Activated naive CD4-positive, alpha-beta T cell treated with anti-CD3 and anti-CD28 coated beads, Interleukin-2, amount 10 ng/mL, durations not matched to agents 7 days and 5 days (primary cell): Measurements from ENCODE around the gene DOP1A.
A peak's percentile ranks its signal among the peaks of the same experiment; 100 is the strongest.

Experiments
- CTCF ChIA-PET: fragments of 350-600 bp; sonication (Branson Sonifier 250); formaldehyde crosslinking; loops from one replicate; lab custom pipeline; 2021; ENCODE audit warnings: antibody characterized with exemption; lab: Charles Lee
- DNase-seq: peaks from one replicate; pipeline ENCODE4 v3.0.0-alpha.2; 2020
- H3K27ac Mint-ChIP-seq: one replicate; pipeline ENCODE4 v1.8.0; 2021; ENCODE audit warnings: mild to moderate bottlenecking, moderate library complexity, mixed read lengths
- H3K27me3 Mint-ChIP-seq: one replicate; pipeline ENCODE4 v1.8.0; 2021; ENCODE audit warnings: mild to moderate bottlenecking, mixed read lengths
- H3K36me3 Mint-ChIP-seq: one replicate; pipeline ENCODE4 v1.8.0; 2021; ENCODE audit warnings: mixed read lengths
- H3K4me1 Mint-ChIP-seq: one replicate; pipeline ENCODE4 v1.8.0; 2021; ENCODE audit warnings: mixed read lengths
- H3K4me3 Mint-ChIP-seq: one replicate; pipeline ENCODE4 v1.8.0; 2021; ENCODE audit warnings: mild to moderate bottlenecking, moderate library complexity, mixed read lengths
- H3K9me3 Mint-ChIP-seq: one replicate; pipeline ENCODE4 v1.8.0; 2021; ENCODE audit warnings: mixed read lengths

Gene DOP1A

GRCh38 chr6:83067448-83068439 lies at the start of gene DOP1A:
DOP1A (plus strand) TSS chr6:83067671; CDS start chr6:83096978, 29,307 bp downstream.
- CTCF ChIA-PET, result interaction anchor here (0.6 to 6.9 kb wide), 19 partner anchors 8 to 1160 kb away, joined by 3 to 169 read pairs (median 5); partner anchors contain the start of genes CEP162 and PRSS35
- H3K4me1 Mint-ChIP-seq, result peaks cover 45% of the 10 kb centered on the region

DNA sequence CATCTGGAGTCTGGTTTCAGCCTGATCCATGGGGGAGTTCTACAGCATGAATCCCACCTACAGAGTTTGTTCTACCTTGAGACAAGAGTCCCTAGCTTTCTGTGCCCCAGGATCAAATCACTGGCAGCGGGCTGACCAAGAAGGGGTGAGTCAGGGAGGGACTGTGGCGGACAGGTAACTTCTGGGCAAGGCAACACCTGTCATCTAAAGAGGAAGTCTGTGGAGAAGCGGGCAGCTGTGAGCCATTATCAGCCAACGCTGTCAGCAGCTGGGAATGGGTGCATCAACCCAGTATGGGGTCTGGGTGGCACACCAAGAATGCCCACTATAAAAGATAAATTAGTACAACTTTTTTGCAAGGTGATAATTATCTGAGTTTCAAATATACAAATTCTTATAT lies 47.7 kb upstream of the DOP1A start:
- H3K4me3 Mint-ChIP-seq, result no peak overlapping the region
- CTCF ChIA-PET, result no interaction called here
- H3K27ac Mint-ChIP-seq, result no peak overlapping the region
- no peaks in the 10 kb centered on the region for H3K27me3 Mint-ChIP-seq
- H3K4me1 Mint-ChIP-seq, result no peaks in the 10 kb centered on the region
- peaks cover 8% of the 10 kb centered on the region for H3K36me3 Mint-ChIP-seq
- DNase-seq, result no peak
- peaks cover 3% of the 10 kb centered on the region for H3K9me3 Mint-ChIP-seq

More at GRCh38 chr6:83067448-83068439, at the start of gene DOP1A:
- peak; percentile 97 for DNase-seq
- H3K27me3 Mint-ChIP-seq, result no peaks in the 10 kb centered on the region
- no peaks in the 10 kb centered on the region for H3K36me3 Mint-ChIP-seq
- H3K27ac Mint-ChIP-seq, result peak within 1 kb of the TSS; percentile 93
- no peaks in the 10 kb centered on the region for H3K9me3 Mint-ChIP-seq
- peak within 1 kb of the TSS; percentile 91 for H3K4me3 Mint-ChIP-seq

DNA sequence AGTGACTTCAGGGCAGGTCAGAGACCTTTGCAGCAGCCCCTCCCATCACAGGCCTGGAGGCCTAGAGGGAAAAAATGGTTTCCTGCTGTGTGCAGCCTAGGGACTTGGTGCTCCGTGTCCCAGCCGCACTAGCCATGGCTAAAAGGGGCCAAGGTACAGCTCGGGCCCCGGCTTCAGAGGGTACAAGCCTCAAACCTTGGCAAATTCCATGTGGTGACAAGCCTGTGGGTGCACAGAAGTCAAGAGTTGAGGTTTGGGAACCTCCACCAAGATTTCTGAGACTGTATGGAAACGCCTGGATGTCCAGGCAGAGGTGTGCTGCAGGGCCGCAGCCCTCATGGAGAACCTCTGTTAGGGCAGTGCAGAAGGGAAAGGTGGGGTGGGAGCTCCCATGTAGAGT lies 35.8 kb upstream of the DOP1A start:
- CTCF ChIA-PET, result no interaction called here
- H3K36me3 Mint-ChIP-seq, result peaks cover 32% of the 10 kb centered on the region

GRCh38 chr6:83038246-83038645 lies 29.2 kb upstream of the DOP1A start:
- Mint-ChIP-seq H3K27ac (no peak overlapping the region), H3K9me3 (peaks cover 3% of the 10 kb centered on the region), H3K36me3 (peaks cover 14% of the 10 kb centered on the region), H3K27me3 (no peaks in the 10 kb centered on the region), H3K4me1 (no peaks in the 10 kb centered on the region), H3K4me3 (no peak overlapping the region)
- DNase-seq, result no peak
- CTCF ChIA-PET, result interaction anchor here (1.3 to 1.4 kb wide), 2 partner anchors 17 to 27 kb away, joined by 3 read pairs; partner anchors contain the start of gene UBE3D

More for the DNA sequence above, 35.8 kb upstream of the DOP1A start:
- Mint-ChIP-seq H3K27ac (no peak overlapping the region), H3K4me3 (no peak overlapping the region), H3K9me3 (peaks cover 16% of the 10 kb centered on the region), H3K4me1 (no peaks in the 10 kb centered on the region), H3K27me3 (no peaks in the 10 kb centered on the region)
- DNase-seq, result no peak

DNA sequence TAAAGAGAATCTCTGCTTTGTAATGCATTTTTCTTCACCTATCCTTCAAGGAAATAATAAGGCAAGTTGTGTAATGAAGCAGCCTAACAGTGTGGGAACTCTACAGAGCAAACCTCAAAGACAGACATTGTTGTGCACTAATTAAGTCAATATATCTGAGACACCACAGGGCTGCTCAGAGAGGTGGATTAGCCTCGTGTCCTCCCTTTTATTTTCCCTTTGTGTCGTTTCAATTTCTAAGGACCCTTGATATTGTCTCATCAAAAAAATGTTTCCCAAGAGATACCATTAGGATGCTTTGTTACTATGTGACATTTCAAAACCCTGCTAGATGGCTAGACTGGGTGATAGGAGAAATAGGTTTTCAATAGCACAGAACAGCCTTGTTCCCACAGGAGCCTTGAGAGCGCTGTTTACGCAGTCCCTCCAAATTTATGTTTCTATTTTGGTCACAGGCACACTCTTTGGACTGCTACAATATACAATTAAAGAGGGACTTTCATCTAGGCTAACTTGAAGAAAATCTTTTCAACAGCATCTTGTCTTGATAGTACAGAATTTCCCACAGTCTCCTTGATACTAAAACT lies 24.9 kb upstream of the DOP1A start:
- H3K27ac Mint-ChIP-seq, result no peak overlapping the region
- H3K4me3 Mint-ChIP-seq, result no peak overlapping the region
- no peaks in the 10 kb centered on the region for H3K27me3 Mint-ChIP-seq
- no peaks in the 10 kb centered on the region for H3K4me1 Mint-ChIP-seq
- DNase-seq, result no peak
- CTCF ChIA-PET, result interaction anchor here (0.9 kb wide), 1 partner anchor 9 kb away, joined by 3 read pairs; no protein-coding TSS in a partner anchor
- no peaks in the 10 kb centered on the region for H3K9me3 Mint-ChIP-seq
- no peaks in the 10 kb centered on the region for H3K36me3 Mint-ChIP-seq

GRCh38 chr6:83044091-83044768 lies 23.2 kb upstream of the DOP1A start:
- no peaks in the 10 kb centered on the region for H3K36me3 Mint-ChIP-seq
- no peak overlapping the region for H3K4me3 Mint-ChIP-seq
- no peaks in the 10 kb centered on the region for H3K9me3 Mint-ChIP-seq
- no peak overlapping the region for H3K27ac Mint-ChIP-seq
- H3K27me3 Mint-ChIP-seq, result no peaks in the 10 kb centered on the region
- DNase-seq, result no peak
- CTCF ChIA-PET, result no interaction called here
- no peaks in the 10 kb centered on the region for H3K4me1 Mint-ChIP-seq

DNA sequence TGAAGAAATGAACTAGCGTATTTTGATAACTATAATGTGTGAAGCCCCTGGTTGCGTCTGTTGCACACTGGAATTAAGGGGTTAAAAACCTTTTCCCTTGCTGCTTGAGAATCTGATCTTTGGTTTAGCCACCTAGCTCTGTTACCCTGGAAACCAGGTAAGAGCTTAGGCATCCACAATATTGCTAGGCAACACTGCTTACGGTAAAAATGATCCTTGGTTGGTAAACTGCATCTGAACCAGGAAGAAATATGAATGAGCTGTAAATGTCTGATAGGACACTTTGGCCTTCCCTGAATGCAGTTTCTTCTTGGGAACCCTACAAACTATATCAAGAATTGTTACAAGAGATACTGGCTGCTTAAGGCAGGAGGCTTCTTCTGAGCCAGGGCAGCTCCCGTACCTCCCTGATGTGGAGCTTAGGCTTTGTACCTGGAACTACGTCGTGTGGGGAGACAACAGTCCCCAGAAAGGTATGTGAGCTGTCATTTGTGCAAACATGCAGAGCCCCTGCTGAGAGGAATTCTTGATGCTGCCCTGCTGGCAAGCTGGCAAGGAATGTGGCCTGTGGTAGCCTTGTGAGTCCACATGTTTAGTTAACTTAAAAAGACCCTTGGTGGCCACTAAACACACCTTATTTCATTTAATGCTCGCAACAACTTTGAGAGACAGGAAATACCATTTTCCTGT lies 20.3 kb upstream of the DOP1A start:
- DNase-seq, result no peak
- Mint-ChIP-seq H3K36me3 (peaks cover 1% of the 10 kb centered on the region), H3K27ac (no peak overlapping the region), H3K4me3 (no peak overlapping the region), H3K9me3 (no peaks in the 10 kb centered on the region), H3K4me1 (no peaks in the 10 kb centered on the region), H3K27me3 (no peaks in the 10 kb centered on the region)
- CTCF ChIA-PET, result interaction anchor here (1.1 kb wide), 1 partner anchor 1007 kb away, joined by 3 read pairs; no protein-coding TSS in a partner anchor

DNA sequence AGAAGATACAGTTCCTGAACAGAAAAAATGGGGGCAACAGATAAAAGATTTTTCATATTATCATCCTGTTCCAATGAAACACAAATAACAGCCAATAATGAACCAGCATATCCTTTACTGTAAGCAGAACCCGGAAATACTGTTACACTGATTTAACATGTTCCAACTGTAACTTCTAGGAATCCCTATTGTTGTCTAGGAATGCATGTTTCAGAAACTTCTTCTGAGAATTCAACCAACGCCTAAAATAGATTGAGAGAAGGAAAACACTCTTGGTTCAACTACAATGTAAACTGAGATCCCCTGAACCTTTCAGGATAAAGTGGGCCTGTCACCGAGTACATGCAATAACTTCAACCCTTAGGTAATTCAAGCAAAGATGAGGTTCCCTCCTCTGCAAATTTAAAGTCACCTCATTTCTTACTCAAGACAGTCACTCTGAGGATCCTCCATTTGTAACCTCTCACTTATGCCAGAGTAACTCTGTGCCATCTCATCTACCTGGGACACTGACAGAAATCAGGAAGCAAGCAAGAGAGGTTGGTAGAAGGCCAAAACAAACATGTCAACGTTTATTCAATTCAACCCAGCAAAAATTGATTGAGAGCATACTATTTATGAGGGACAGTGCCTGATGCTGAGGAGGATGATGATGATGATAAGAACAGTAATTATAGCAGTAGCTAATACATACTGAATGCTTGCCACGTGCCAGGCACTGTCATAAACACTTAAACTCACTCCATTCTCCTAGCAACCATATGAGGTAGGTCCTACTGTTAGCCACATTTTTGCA lies 15.9 kb upstream of the DOP1A start:
- Mint-ChIP-seq H3K4me1 (no peaks in the 10 kb centered on the region), H3K9me3 (no peaks in the 10 kb centered on the region), H3K27me3 (no peaks in the 10 kb centered on the region), H3K36me3 (peaks cover 5% of the 10 kb centered on the region), H3K4me3 (no peak overlapping the region), H3K27ac (no peak overlapping the region)
- no peak for DNase-seq
- CTCF ChIA-PET, result interaction anchor here (0.8 to 1.8 kb wide), 3 partner anchors 8 to 795 kb away, joined by 3 to 4 read pairs (median 3); partner anchors contain the start of gene UBE3D

GRCh38 chr6:83053678-83054077 lies 13.8 kb upstream of the DOP1A start:
- H3K9me3 Mint-ChIP-seq, result no peaks in the 10 kb centered on the region
- DNase-seq, result no peak
- H3K4me1 Mint-ChIP-seq, result no peaks in the 10 kb centered on the region
- no peak overlapping the region for H3K4me3 Mint-ChIP-seq
- H3K27ac Mint-ChIP-seq, result no peak overlapping the region
- no peaks in the 10 kb centered on the region for H3K27me3 Mint-ChIP-seq
- CTCF ChIA-PET, result interaction anchor here (2.7 to 7.0 kb wide), 2 partner anchors 12 to 782 kb away, joined by 17 to 92 read pairs; partner anchors contain the start of gene UBE3D
- peaks cover 11% of the 10 kb centered on the region for H3K36me3 Mint-ChIP-seq

DNA sequence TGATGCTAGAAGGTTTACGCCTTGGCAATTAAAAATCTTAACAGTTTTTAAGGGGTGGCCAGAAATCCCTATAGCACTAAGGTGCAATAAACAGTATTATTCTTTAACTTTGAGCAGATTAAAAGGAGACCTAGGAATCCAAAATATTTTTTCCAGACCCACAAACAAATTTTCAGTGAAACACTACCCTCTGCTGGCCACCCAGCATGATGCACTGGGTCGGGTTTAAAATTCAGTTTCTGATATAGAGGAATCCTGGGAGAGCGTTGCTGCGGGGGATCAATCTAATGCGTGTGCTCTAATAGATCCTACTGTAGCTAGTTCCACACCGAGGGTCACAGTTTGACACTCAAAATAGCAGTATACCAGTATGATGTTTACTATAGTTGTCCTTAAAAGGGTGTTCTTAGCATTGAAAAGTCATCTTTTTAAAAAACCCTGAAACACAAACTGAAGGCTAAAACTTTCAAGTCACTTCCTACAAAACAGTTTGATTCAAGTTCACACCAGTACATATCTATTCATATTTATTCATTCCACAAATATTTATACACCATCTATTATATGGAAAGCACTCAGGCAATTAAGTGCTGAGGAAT lies 12.0 kb upstream of the DOP1A start:
- Mint-ChIP-seq H3K27me3 (no peaks in the 10 kb centered on the region), H3K4me3 (no peak overlapping the region), H3K36me3 (peaks cover 11% of the 10 kb centered on the region), H3K9me3 (no peaks in the 10 kb centered on the region), H3K27ac (no peak overlapping the region), H3K4me1 (no peaks in the 10 kb centered on the region)
- peak; percentile 49 for DNase-seq
- CTCF ChIA-PET, result interaction anchor here (0.6 to 7.0 kb wide), 3 partner anchors 10 to 784 kb away, joined by 3 to 92 read pairs (median 17); partner anchors contain the start of gene UBE3D

DNA sequence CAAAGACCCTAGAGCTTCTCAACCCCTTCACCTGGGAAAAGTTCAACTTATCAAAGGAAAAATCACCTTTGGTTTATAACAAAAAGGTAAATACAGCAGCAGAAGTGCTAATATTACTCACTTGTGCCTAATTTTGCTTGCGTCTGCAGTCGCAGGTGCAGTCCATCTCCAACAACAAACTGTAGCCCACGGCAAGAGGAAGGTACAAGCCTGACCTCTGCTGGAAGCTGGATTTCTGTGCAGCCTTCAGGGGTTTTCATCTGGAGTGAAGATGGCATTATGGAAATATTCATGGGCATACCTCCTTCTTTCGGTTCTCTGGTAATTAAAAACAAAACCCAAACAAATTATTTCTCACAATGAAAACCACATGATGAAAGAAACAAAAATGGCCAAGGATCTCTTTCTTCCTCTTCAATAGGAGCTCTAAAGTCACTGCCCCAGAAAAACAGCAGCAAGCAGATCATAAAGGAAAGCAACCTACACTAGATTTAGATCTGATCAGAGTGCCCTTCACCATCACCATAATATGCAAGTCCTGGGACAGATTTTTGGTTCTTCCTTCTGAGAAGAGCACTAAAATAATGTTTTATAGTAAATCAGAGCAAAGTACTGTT lies 9.7 kb upstream of the DOP1A start:
- no peak overlapping the region for H3K27ac Mint-ChIP-seq
- peaks cover 9% of the 10 kb centered on the region for H3K36me3 Mint-ChIP-seq
- H3K4me3 Mint-ChIP-seq, result no peak overlapping the region
- no peaks in the 10 kb centered on the region for H3K9me3 Mint-ChIP-seq
- peak; percentile 38 for DNase-seq
- peaks cover 2% of the 10 kb centered on the region for H3K4me1 Mint-ChIP-seq
- CTCF ChIA-PET, result interaction anchor here (0.9 to 7.0 kb wide), 6 partner anchors 9 to 809 kb away, joined by 3 to 92 read pairs (median 4); partner anchors contain the start of genes DOP1A and UBE3D
- no peaks in the 10 kb centered on the region for H3K27me3 Mint-ChIP-seq

- H3K4me3 Mint-ChIP-seq, result no peak overlapping the region
- DNase-seq, result no peak
- CTCF ChIA-PET, result no interaction called here
- H3K4me1 Mint-ChIP-seq, result peaks cover 21% of the 10 kb centered on the region
- H3K36me3 Mint-ChIP-seq, result peaks cover 9% of the 10 kb centered on the region
- no peaks in the 10 kb centered on the region for H3K9me3 Mint-ChIP-seq
- no peak overlapping the region for H3K27ac Mint-ChIP-seq
- no peaks in the 10 kb centered on the region for H3K27me3 Mint-ChIP-seq
Observed at GRCh38 chr6:83061190-83061589, 6.3 kb upstream of the DOP1A start.
